H1 (cell line): ENCODE data around the gene SIGLEC7. TPM values are rescaled to one million over a fixed set of nuclear protein-coding genes. Genes with fewer than 3 reads are reported as not detected.

Source experiments
- CTCF ChIA-PET: fragments of 300-600 bp; sonication (Branson Sonifier 250); formaldehyde crosslinking; loops from one replicate; lab custom pipeline; 2021; ENCODE audit not compliant: partially characterized antibody; lab: Charles Lee
- POLR2A ChIA-PET: fragments of 300-600 bp; sonication (Branson Sonifier 250); formaldehyde crosslinking; loops from one replicate; lab custom pipeline; 2021; ENCODE audit warnings: inconsistent platforms; ENCODE audit not compliant: partially characterized antibody; lab: Charles Lee
- DNase-seq, 2 experiments: peaks; one replicate each; pipeline versions ENCODE4 v3.0.0 to v3.0.0-alpha.2; 2010 to 2022; ENCODE audit warnings: low spot score in 2 of 2, low read depth in 1 of 2, mixed read lengths in 1 of 2
- FAIRE-seq: peaks from 2 replicates; lab custom pipeline; 2011; peaks lifted over from hg19 to GRCh38; lab: Jason Lieb, UNC
- H2AFZ ChIP-seq: 2 replicates; pipeline ENCODE4 v1.8.1; 2012; ENCODE audit warnings: low read length, inconsistent platforms
- H2AK5ac ChIP-seq: 2 replicates; pipeline ENCODE4 v1.6.1; 2013; ENCODE audit warnings: low read depth, low read length
- H2BK120ac ChIP-seq: replicated peaks from 2 replicates; pipeline ENCODE3; 2013; ENCODE audit warnings: low read depth, low read length, inconsistent platforms
- H2BK12ac ChIP-seq: 2 replicates; pipeline ENCODE4 v1.6.1; 2013; ENCODE audit warnings: low read depth, low read length
- H2BK15ac ChIP-seq: 2 replicates; pipeline ENCODE4 v1.6.1; 2013; ENCODE audit warnings: low read length
- H2BK20ac ChIP-seq: 2 replicates; pipeline ENCODE4 v1.6.1; 2013; ENCODE audit warnings: low read length
- H2BK5ac ChIP-seq: 2 replicates; pipeline ENCODE4 v1.6.1; 2013; ENCODE audit warnings: low read depth, low read length
- H3K14ac ChIP-seq: 2 replicates; pipeline ENCODE4 v1.6.1; 2013; ENCODE audit warnings: inconsistent platforms; ENCODE audit not compliant: insufficient read length
- H3K18ac ChIP-seq: 2 replicates; pipeline ENCODE4 v1.6.1; 2013; ENCODE audit warnings: low read length; ENCODE audit errors: extremely low read depth
- H3K23ac ChIP-seq: 2 replicates; pipeline ENCODE4 v1.6.1; 2013; ENCODE audit warnings: inconsistent platforms; ENCODE audit not compliant: insufficient read length
- H3K23me2 ChIP-seq: 2 replicates; pipeline ENCODE4 v1.6.1; 2013; ENCODE audit warnings: low read depth, low read length
- H3K27ac ChIP-seq: 2 replicates; pipeline ENCODE4 v1.6.1; 2011; ENCODE audit warnings: low read depth, low read length, inconsistent platforms
- H3K27me3 ChIP-seq, 4 experiments: replicated peaks in 1 of 4; 1 replicate in 1 of 4; 2 replicates in 3 of 4; pipeline versions ENCODE4 v1.6.1 to v1.8.1; 2011 to 2013; ENCODE audit warnings: low read length in 3 of 4, mild to moderate bottlenecking in 3 of 4, inconsistent platforms in 2 of 4, mixed read lengths in 2 of 4, moderate library complexity in 1 of 4; ENCODE audit not compliant: control insufficient read depth in 3 of 4, insufficient read depth in 3 of 4; ENCODE audit errors: extremely low read depth in 1 of 4
- H3K36me3 ChIP-seq, 4 experiments: 2 replicates each; pipeline versions ENCODE4 v1.6.1 to v1.8.1; 2011 to 2013; ENCODE audit warnings: mild to moderate bottlenecking in 4 of 4, low read length in 3 of 4, moderate library complexity in 2 of 4, control low read depth in 1 of 4, inconsistent platforms in 1 of 4; ENCODE audit not compliant: insufficient read depth in 4 of 4, control insufficient read depth in 2 of 4
- H3K4ac ChIP-seq: replicated peaks from 2 replicates; pipeline ENCODE3; 2013; ENCODE audit warnings: low read length, low read depth, mixed read lengths, inconsistent platforms; ENCODE audit not compliant: insufficient read length
- H3K4me1 ChIP-seq, 4 experiments: replicated peaks in 1 of 4; 1 replicate in 1 of 4; 2 replicates in 3 of 4; pipeline versions ENCODE4 v1.6.1 to v1.8.1; 2011 to 2013; ENCODE audit warnings: low read length in 3 of 4, inconsistent platforms in 2 of 4, mixed read lengths in 1 of 4; ENCODE audit not compliant: insufficient read depth in 4 of 4, control insufficient read depth in 3 of 4
- H3K4me2 ChIP-seq, 2 experiments: 2 replicates each; pipeline versions ENCODE4 v1.6.1 to v1.8.1; 2011 to 2013; ENCODE audit warnings: low read depth in 2 of 2, low read length in 2 of 2, control low read depth in 1 of 2, inconsistent platforms in 1 of 2, mild to moderate bottlenecking in 1 of 2; ENCODE audit not compliant: insufficient read depth in 1 of 2
- H3K4me3 ChIP-seq, 4 experiments: fragments of 200-600, 300-600 bp in 1 of 4; sonication (generic), shearing (Covaris generic), sonication (Bioruptor Twin) in 1 of 4; 2 replicates each; pipeline versions ENCODE4 v1.5.1 to v1.8.1; 2011 to 2016; ENCODE audit warnings: low read length in 4 of 4, low read depth in 3 of 4, control low read depth in 2 of 4, inconsistent platforms in 2 of 4, mild to moderate bottlenecking in 2 of 4, mixed read lengths in 1 of 4, moderate library complexity in 1 of 4; ENCODE audit not compliant: insufficient read depth in 2 of 4; ENCODE audit errors: extremely low read depth in 1 of 4
- H3K56ac ChIP-seq: replicated peaks from 2 replicates; pipeline ENCODE3; 2013; ENCODE audit warnings: low read depth, mild to moderate bottlenecking, mixed read lengths, low read length, inconsistent platforms; ENCODE audit not compliant: insufficient read length
- H3K79me1 ChIP-seq: 2 replicates; pipeline ENCODE4 v1.6.1; 2013; ENCODE audit warnings: low read depth, low read length, control low read depth
- H3K79me2 ChIP-seq, 2 experiments: 2 replicates each; pipeline versions ENCODE4 v1.6.1 to v1.8.1; 2012 to 2013; ENCODE audit warnings: low read length in 2 of 2, mild to moderate bottlenecking in 2 of 2, inconsistent platforms in 1 of 2; ENCODE audit not compliant: insufficient read depth in 2 of 2, control insufficient read depth in 1 of 2
- H3K9ac ChIP-seq, 4 experiments: replicated peaks in 1 of 4; 1 replicate in 1 of 4; 2 replicates in 3 of 4; pipeline versions ENCODE4 v1.6.1 to v1.8.1; 2011 to 2013; ENCODE audit warnings: low read depth in 3 of 4, low read length in 3 of 4, control low read depth in 2 of 4, mild to moderate bottlenecking in 2 of 4, moderate library complexity in 2 of 4, inconsistent platforms in 1 of 4; ENCODE audit errors: extremely low read depth in 1 of 4
- H3K9me3 ChIP-seq, 2 experiments: 2 replicates each; pipeline versions ENCODE4 v1.6.1 to v1.8.1; 2012 to 2013; ENCODE audit warnings: mild to moderate bottlenecking in 2 of 2, moderate library complexity in 2 of 2, control low read depth in 1 of 2, inconsistent platforms in 1 of 2, low read depth in 1 of 2, low read length in 1 of 2, mixed read lengths in 1 of 2; ENCODE audit not compliant: insufficient read depth in 2 of 2
- H4K20me1 ChIP-seq, 2 experiments: replicated peaks in 1 of 2; 2 replicates each; pipeline versions ENCODE3 to v1.8.1; 2011 to 2013; ENCODE audit warnings: inconsistent platforms in 2 of 2, low read length in 2 of 2, mild to moderate bottlenecking in 1 of 2; ENCODE audit not compliant: insufficient read depth in 2 of 2, control insufficient read depth in 1 of 2
- H4K5ac ChIP-seq: 2 replicates; pipeline ENCODE4 v1.6.1; 2013; ENCODE audit warnings: low read length, low read depth, mixed read lengths, inconsistent platforms; ENCODE audit not compliant: insufficient read length
- H4K8ac ChIP-seq: 2 replicates; pipeline ENCODE4 v1.8.0; 2013; ENCODE audit warnings: mild to moderate bottlenecking, moderate library complexity, low read length, inconsistent platforms; ENCODE audit not compliant: insufficient read depth; ENCODE audit errors: extremely low read depth
- H4K91ac ChIP-seq: replicated peaks from 2 replicates; pipeline ENCODE3; 2013; ENCODE audit warnings: low read length, mixed read lengths, inconsistent platforms; ENCODE audit not compliant: insufficient read length
- KDM5A ChIP-seq: fragments of 200-600 bp; IDR thresholded peaks from 2 replicates; pipeline ENCODE4 v1.7.1; 2012; ENCODE audit warnings: mild to moderate bottlenecking, low read length, inconsistent platforms, mixed read lengths
- WGBS, 2 experiments: shearing (Covaris generic) in 1 of 2; methylation state at CpG; one replicate each; pipeline versions ENCODE4 v1.1.6 to v1.1.7; 2013 to 2015; ENCODE audit warnings: low lambda C conversion rate in 2 of 2, mixed read lengths in 2 of 2, inconsistent platforms in 1 of 2, low coverage in 1 of 2, missing lambda C conversion rate in 1 of 2; ENCODE audit not compliant: insufficient replicate concordance in 2 of 2, insufficient coverage in 1 of 2, insufficient read length in 1 of 2; ENCODE audit errors: extremely low coverage in 1 of 2, missing lambda C conversion rate in 1 of 2; 5-methylcytosine and 5-hydroxymethylcytosine counted together
- polyA plus RNA-seq, 7 experiments: library from polyadenylated mRNA; depleted of rRNA in 3 of 7; stranded (reverse) in 5 of 7; unstranded in 2 of 7; fragments of >200 nt in 5 of 7; fragments of 200-250 nt in 2 of 7; gene quantifications; 1 replicate in 5 of 7; 2 replicates in 1 of 7; 4 replicates in 1 of 7; pipeline versions ENCODE4 v1.2.1 to v1.2.3, GENCODE V29; 2011 to 2013; ENCODE audit warnings: missing spikeins in 2 of 7, mixed read lengths in 2 of 7
- total RNA-seq: library from RNA; stranded (reverse); fragmentation: NEBNext Ultra II Directional; extraction: Animal tissue kit (Norgen Biotek cat#: 25700); gene quantifications from 2 replicates; pipeline ENCODE4 v1.2.1, GENCODE V29; 2021
- TF ChIP-seq, protein P1 (sequence below): IDR thresholded peaks from 2 replicates; pipeline ENCODE4 v1.6.1; 2012; ENCODE audit warnings: inconsistent platforms

SIGLEC7 gene
- total and polyA plus RNA-seq, 2 of the 8 experiments (the other 6 are each of a cell fraction or from before 2014, with no cell fraction given) = not detected

DNA sequence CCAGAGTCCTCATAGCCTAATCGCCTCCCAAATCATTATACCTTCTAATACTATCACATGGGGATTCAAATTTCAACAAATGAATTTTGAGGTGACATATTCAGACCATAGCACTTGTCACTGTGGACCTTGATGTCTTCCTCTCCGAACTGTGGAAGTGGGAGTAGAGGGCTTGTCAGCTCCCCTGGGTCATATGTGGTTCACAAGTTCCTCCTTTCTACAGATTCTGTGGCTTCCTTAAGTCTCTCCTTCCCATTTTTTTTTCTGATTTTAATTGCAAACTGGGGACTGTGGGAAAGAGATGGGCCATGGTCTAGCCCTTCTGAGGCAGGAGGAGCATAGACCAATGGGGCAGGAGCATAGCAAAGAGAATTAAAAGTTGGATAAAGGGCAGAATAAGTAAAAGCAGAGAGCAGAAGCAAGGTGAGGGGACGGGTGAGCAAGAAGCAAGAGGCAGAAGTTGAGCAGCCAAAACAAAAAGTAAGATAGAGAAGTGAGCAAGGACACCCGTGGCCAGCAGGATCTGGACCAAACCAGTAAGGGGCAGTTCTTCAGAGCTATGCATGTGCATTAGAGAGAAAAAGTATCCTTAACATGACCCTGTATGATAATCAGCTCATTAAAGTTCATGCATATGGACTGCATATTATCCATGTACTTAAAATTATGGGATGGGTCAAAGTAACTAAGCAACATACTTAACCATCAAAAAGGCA is 2.6 kb upstream of the SIGLEC7 start:
- no peak for TF ChIP-seq KDM5A
- TF ChIP-seq, protein P1, sequence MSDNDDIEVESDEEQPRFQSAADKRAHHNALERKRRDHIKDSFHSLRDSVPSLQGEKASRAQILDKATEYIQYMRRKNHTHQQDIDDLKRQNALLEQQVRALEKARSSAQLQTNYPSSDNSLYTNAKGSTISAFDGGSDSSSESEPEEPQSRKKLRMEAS = no peak
- TF ChIP-seq, all 59 proteins: peak for 0
- no peak overlapping the region for H4K91ac ChIP-seq
- CTCF ChIA-PET = interaction anchor here (1.2 to 4.0 kb wide), 2 partner anchors 9 to 18 kb away, joined by 3 to 21 read pairs; no protein-coding TSS in a partner anchor

More for the DNA sequence above, 2.6 kb upstream of the SIGLEC7 start:
- Histone ChIP-seq H3K18ac (no peak overlapping the region), H3K4me1 (peaks cover 6 to 14% (median 8%) of the 10 kb centered on the region in 4 experiments; a peak in 5 of 7 replicates), H3K23ac (no peak overlapping the region), H3K23me2 (no peaks in the 10 kb centered on the region), H3K14ac (no peak overlapping the region), H3K27ac (no peak overlapping the region), H2AFZ (no peak overlapping the region), H3K27me3 (no peaks in the 10 kb centered on the region), H2BK120ac (no peak overlapping the region), H3K56ac (no peak overlapping the region), H4K20me1 (no peaks in the 10 kb centered on the region), H2BK15ac (no peak overlapping the region), H3K4me3 (no peak overlapping the region), H3K9me3 (no peaks in the 10 kb centered on the region), H4K8ac (no peak overlapping the region), H2BK20ac (no peak overlapping the region), H3K4ac (no peak overlapping the region), H3K79me2 (no peaks in the 10 kb centered on the region), H4K5ac (no peak overlapping the region), H3K36me3 (no peaks in the 10 kb centered on the region), H3K4me2 (no peak overlapping the region; a peak in 1 of 4 replicates), H2AK5ac (no peak overlapping the region), H2BK5ac (no peak overlapping the region), H3K79me1 (no peaks in the 10 kb centered on the region), H2BK12ac (no peak overlapping the region), H3K9ac (no peak overlapping the region)
- FAIRE-seq (no peak), DNase-seq (no peak)
- WGBS, 2 experiments = 85% methylated on average over 4 of the region's 4 CpGs; no CpG with 5 or more reads in 1 of the 2 experiments
- POLR2A ChIA-PET = interaction anchor here (0.7 kb wide), 2 partner anchors 13 to 27 kb away, joined by 3 to 4 read pairs; no protein-coding TSS in a partner anchor
